ENCODE results near the gene BICD1.
"Not testable (repeated sequence)": the region's sequence is repeated elsewhere in the genome, so short reads cannot be mapped to it uniquely, and the experiment has no call there.

The BICD1 gene

GRCh38 chr12:32176606-32177005, 70.0 kb downstream of the BICD1 start:
- Mint-ChIP-seq H3K4me1 (no peaks in the 10 kb centered on the region), H3K36me3 (ENCODE audit: low read depth) (no peaks in the 10 kb centered on the region), H3K27me3 (no peaks in the 10 kb centered on the region), H3K4me3 (no peak overlapping the region), H3K27ac (no peak overlapping the region), H3K9me3 (no peaks in the 10 kb centered on the region)
- no peak for ATAC-seq
- no peak for DNase-seq

GRCh38 chr12:32178341-32179010, 71.8 kb downstream of the BICD1 start:
- Mint-ChIP-seq H3K4me3 (no peak overlapping the region), H3K27me3 (no peaks in the 10 kb centered on the region), H3K9me3 (no peaks in the 10 kb centered on the region), H3K36me3 (ENCODE audit: low read depth) (no peaks in the 10 kb centered on the region), H3K4me1 (no peaks in the 10 kb centered on the region), H3K27ac (no peak overlapping the region)
- ATAC-seq (no peak), DNase-seq (no peak)

GRCh38 chr12:32179011-32179395, 72.4 kb downstream of the BICD1 start:
- ATAC-seq (no peak), DNase-seq (no peak)
- Mint-ChIP-seq H3K4me1 (no peaks in the 10 kb centered on the region), H3K4me3 (no peak overlapping the region), H3K36me3 (ENCODE audit: low read depth) (no peaks in the 10 kb centered on the region), H3K27ac (no peak overlapping the region), H3K9me3 (no peaks in the 10 kb centered on the region), H3K27me3 (no peaks in the 10 kb centered on the region)

- no peak overlapping the region for H3K4me3 Mint-ChIP-seq
- no peak for ATAC-seq
- H3K4me1 Mint-ChIP-seq: no peaks in the 10 kb centered on the region
Observed at GRCh38 chr12:32181498-32182175, 75.0 kb downstream of the BICD1 start.

GRCh38 chr12:32183650-32184049, 77.0 kb downstream of the BICD1 start:
- no peak for ATAC-seq
- no peak for DNase-seq
- H3K27ac Mint-ChIP-seq: no peak overlapping the region
- no peak overlapping the region for H3K4me3 Mint-ChIP-seq
- H3K36me3 Mint-ChIP-seq (ENCODE audit: low read depth): peaks cover 3% of the 10 kb centered on the region
- no peaks in the 10 kb centered on the region for H3K4me1 Mint-ChIP-seq
- H3K27me3 Mint-ChIP-seq: no peaks in the 10 kb centered on the region
- no peaks in the 10 kb centered on the region for H3K9me3 Mint-ChIP-seq

More at GRCh38 chr12:32181498-32182175, 75.0 kb downstream of the BICD1 start:
- Mint-ChIP-seq H3K36me3 (ENCODE audit: low read depth) (peaks cover 2% of the 10 kb centered on the region), H3K9me3 (no peaks in the 10 kb centered on the region), H3K27me3 (no peaks in the 10 kb centered on the region), H3K27ac (no peak overlapping the region)
- no peak for DNase-seq

- H3K9me3 Mint-ChIP-seq; ATAC-seq; H3K27me3 Mint-ChIP-seq; H3K27ac Mint-ChIP-seq; H3K4me1 Mint-ChIP-seq; H3K36me3 Mint-ChIP-seq (ENCODE audit: low read depth); DNase-seq; H3K4me3 Mint-ChIP-seq: not testable (repeated sequence)
Observed at GRCh38 chr12:32187127-32187526, 80.5 kb downstream of the BICD1 start.

GRCh38 chr12:32191445-32191844, 84.8 kb downstream of the BICD1 start:
- no peaks in the 10 kb centered on the region for H3K4me1 Mint-ChIP-seq
- no peaks in the 10 kb centered on the region for H3K27me3 Mint-ChIP-seq
- no peak for ATAC-seq
- H3K36me3 Mint-ChIP-seq (ENCODE audit: low read depth): peaks cover 22% of the 10 kb centered on the region
- H3K4me3 Mint-ChIP-seq: no peak overlapping the region
- H3K27ac Mint-ChIP-seq: no peak overlapping the region
- no peak for DNase-seq
- peaks cover 29% of the 10 kb centered on the region for H3K9me3 Mint-ChIP-seq

- DNase-seq (no peak), ATAC-seq (no peak)
- Mint-ChIP-seq H3K9me3 (peaks cover 29% of the 10 kb centered on the region), H3K4me3 (no peak overlapping the region), H3K27ac (no peak overlapping the region), H3K36me3 (ENCODE audit: low read depth) (peaks cover 22% of the 10 kb centered on the region), H3K27me3 (no peaks in the 10 kb centered on the region), H3K4me1 (peaks cover 6% of the 10 kb centered on the region)
Observed at GRCh38 chr12:32196250-32197198, 89.9 kb downstream of the BICD1 start.

GRCh38 chr12:32197421-32197820, 90.8 kb downstream of the BICD1 start:
- no peak overlapping the region for H3K27ac Mint-ChIP-seq
- ATAC-seq (no peak), DNase-seq (no peak)
- peaks cover 26% of the 10 kb centered on the region for H3K9me3 Mint-ChIP-seq
- H3K27me3 Mint-ChIP-seq: no peaks in the 10 kb centered on the region
- no peak overlapping the region for H3K4me3 Mint-ChIP-seq
- peaks cover 6% of the 10 kb centered on the region for H3K4me1 Mint-ChIP-seq
- H3K36me3 Mint-ChIP-seq (ENCODE audit: low read depth): peaks cover 22% of the 10 kb centered on the region

GRCh38 chr12:32198555-32198954, 91.9 kb downstream of the BICD1 start:
- ATAC-seq: peak; percentile 73
- Mint-ChIP-seq H3K27ac (no peak overlapping the region), H3K4me1 (peaks cover 6% of the 10 kb centered on the region), H3K36me3 (ENCODE audit: low read depth) (peaks cover 18% of the 10 kb centered on the region), H3K27me3 (no peaks in the 10 kb centered on the region), H3K4me3 (no peak overlapping the region), H3K9me3 (peaks cover 24% of the 10 kb centered on the region)
- DNase-seq: no peak

GRCh38 chr12:32201096-32201495, 94.4 kb downstream of the BICD1 start:
- no peak overlapping the region for H3K27ac Mint-ChIP-seq
- peaks cover 5% of the 10 kb centered on the region for H3K36me3 Mint-ChIP-seq (ENCODE audit: low read depth)
- peaks cover 3% of the 10 kb centered on the region for H3K9me3 Mint-ChIP-seq
- ATAC-seq (no peak), DNase-seq (no peak)
- peaks cover 6% of the 10 kb centered on the region for H3K4me1 Mint-ChIP-seq
- no peaks in the 10 kb centered on the region for H3K27me3 Mint-ChIP-seq
- no peak overlapping the region for H3K4me3 Mint-ChIP-seq

- no peaks in the 10 kb centered on the region for H3K36me3 Mint-ChIP-seq (ENCODE audit: low read depth)
- no peak for ATAC-seq
Observed at GRCh38 chr12:32201976-32202375, 95.3 kb downstream of the BICD1 start.

GRCh38 chr12:32205731-32206130, 99.1 kb downstream of the BICD1 start:
- Mint-ChIP-seq H3K9me3 (no peaks in the 10 kb centered on the region), H3K36me3 (ENCODE audit: low read depth) (no peaks in the 10 kb centered on the region), H3K27me3 (no peaks in the 10 kb centered on the region), H3K4me3 (no peak overlapping the region), H3K27ac (no peak overlapping the region), H3K4me1 (no peaks in the 10 kb centered on the region)
- DNase-seq: no peak
- ATAC-seq: no peak

More at GRCh38 chr12:32201976-32202375, 95.3 kb downstream of the BICD1 start:
- H3K9me3 Mint-ChIP-seq: no peaks in the 10 kb centered on the region
- H3K4me3 Mint-ChIP-seq: no peak overlapping the region
- peaks cover 6% of the 10 kb centered on the region for H3K4me1 Mint-ChIP-seq
- H3K27ac Mint-ChIP-seq: no peak overlapping the region
- no peak for DNase-seq
- no peaks in the 10 kb centered on the region for H3K27me3 Mint-ChIP-seq

GRCh38 chr12:32208355-32208754, 101.7 kb downstream of the BICD1 start:
- H3K4me3 Mint-ChIP-seq: no peak overlapping the region
- H3K4me1 Mint-ChIP-seq: no peaks in the 10 kb centered on the region
- H3K27ac Mint-ChIP-seq: no peak overlapping the region
- ATAC-seq (no peak), DNase-seq (no peak)
- H3K27me3 Mint-ChIP-seq: no peaks in the 10 kb centered on the region
- H3K9me3 Mint-ChIP-seq: no peaks in the 10 kb centered on the region
- H3K36me3 Mint-ChIP-seq (ENCODE audit: low read depth): no peaks in the 10 kb centered on the region
